H4 (cell line): ENCODE measurements around the gene SLC5A10. TPM values are rescaled to one million over a fixed set of nuclear protein-coding genes. Genes with fewer than 3 reads are reported as not detected.

ENCODE experiments used
- DNase-seq: peaks from one replicate; pipeline ENCODE4 v3.0.0-alpha.2; 2015; ENCODE audit warnings: low spot score
- total RNA-seq: library from RNA; depleted of rRNA; stranded (reverse); fragments of >200 nt; shearing (Covaris generic); gene quantifications from 2 replicates; pipeline ENCODE4 v1.2.3, GENCODE V29; 2014

Gene SLC5A10
- total RNA-seq, 1 experiment from 2014 or later, result not detected

- DNase-seq, result no peak
Observed at GRCh38 chr17:18964550-18964949, 12.6 kb downstream of the SLC5A10 start.

GRCh38 chr17:18965530-18966236 lies 13.7 kb downstream of the SLC5A10 start:
- no peak for DNase-seq

GRCh38 chr17:18966831-18967624 lies 15.1 kb downstream of the SLC5A10 start:
- peak; percentile 24 for DNase-seq

GRCh38 chr17:18967916-18968315 lies 16.0 kb downstream of the SLC5A10 start:
- no peak for DNase-seq

- no peak for DNase-seq
Observed at GRCh38 chr17:18968345-18968744, 16.4 kb downstream of the SLC5A10 start.

- DNase-seq, result no peak
Observed at GRCh38 chr17:18968945-18969887, 17.3 kb downstream of the SLC5A10 start.

GRCh38 chr17:18970582-18971480 lies 18.9 kb downstream of the SLC5A10 start:
- DNase-seq, result no peak

GRCh38 chr17:18971801-18972200 lies 19.8 kb downstream of the SLC5A10 start:
- no peak for DNase-seq

- DNase-seq, result no peak
Observed at GRCh38 chr17:18974407-18975149, 22.6 kb downstream of the SLC5A10 start.

- DNase-seq, result no peak
Observed at GRCh38 chr17:18975597-18975996, 23.6 kb downstream of the SLC5A10 start.

GRCh38 chr17:18976201-18976600 lies 24.2 kb downstream of the SLC5A10 start:
- DNase-seq, result no peak

GRCh38 chr17:18977021-18977420 lies 25.1 kb downstream of the SLC5A10 start:
- DNase-seq, result no peak

GRCh38 chr17:18977646-18978045 lies 25.7 kb downstream of the SLC5A10 start:
- DNase-seq, result no peak

- DNase-seq, result no peak
Observed at GRCh38 chr17:18978050-18978449, 26.1 kb downstream of the SLC5A10 start.

- DNase-seq, result no peak
Observed at GRCh38 chr17:18978655-18979054, 26.7 kb downstream of the SLC5A10 start.

GRCh38 chr17:18980682-18981334 lies 28.8 kb downstream of the SLC5A10 start:
- no peak for DNase-seq

GRCh38 chr17:18981335-18981641 lies 29.3 kb downstream of the SLC5A10 start:
- no peak for DNase-seq

- peak; percentile 55 for DNase-seq
Observed at GRCh38 chr17:18981642-18982424, 29.9 kb downstream of the SLC5A10 start.
